ENCODE measurements around the gene H1-8.
"Not testable (repeated sequence)": the region's sequence is repeated elsewhere in the genome, so short reads cannot be mapped to it uniquely, and the experiment has no call there.

Gene H1-8

DNA sequence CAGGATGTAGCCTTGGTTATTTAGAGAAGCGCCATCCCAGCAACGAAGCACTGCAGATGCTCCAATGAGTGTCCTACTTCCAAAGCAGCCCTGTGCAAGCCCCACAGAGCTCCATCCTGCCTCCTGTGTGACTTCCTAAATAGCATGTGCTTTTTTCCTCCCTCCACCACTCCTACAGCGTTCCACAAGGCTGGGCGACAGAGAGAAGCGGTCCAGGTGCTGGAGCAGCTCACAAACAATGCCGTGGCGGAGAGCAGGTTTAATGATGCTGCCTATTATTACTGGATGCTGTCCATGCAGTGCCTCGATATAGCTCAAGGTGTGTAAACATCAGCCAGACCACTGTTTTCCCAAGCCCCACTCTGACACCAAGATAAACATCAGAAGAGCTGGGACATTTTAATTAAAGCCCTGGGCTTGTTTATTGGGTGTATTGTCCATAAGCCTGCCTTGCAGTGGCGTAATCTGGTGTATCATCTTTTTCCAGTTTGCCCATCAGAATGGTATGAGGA, 36.7 kb upstream of the H1-8 start:
- TF ChIP-seq, protein P1, sequence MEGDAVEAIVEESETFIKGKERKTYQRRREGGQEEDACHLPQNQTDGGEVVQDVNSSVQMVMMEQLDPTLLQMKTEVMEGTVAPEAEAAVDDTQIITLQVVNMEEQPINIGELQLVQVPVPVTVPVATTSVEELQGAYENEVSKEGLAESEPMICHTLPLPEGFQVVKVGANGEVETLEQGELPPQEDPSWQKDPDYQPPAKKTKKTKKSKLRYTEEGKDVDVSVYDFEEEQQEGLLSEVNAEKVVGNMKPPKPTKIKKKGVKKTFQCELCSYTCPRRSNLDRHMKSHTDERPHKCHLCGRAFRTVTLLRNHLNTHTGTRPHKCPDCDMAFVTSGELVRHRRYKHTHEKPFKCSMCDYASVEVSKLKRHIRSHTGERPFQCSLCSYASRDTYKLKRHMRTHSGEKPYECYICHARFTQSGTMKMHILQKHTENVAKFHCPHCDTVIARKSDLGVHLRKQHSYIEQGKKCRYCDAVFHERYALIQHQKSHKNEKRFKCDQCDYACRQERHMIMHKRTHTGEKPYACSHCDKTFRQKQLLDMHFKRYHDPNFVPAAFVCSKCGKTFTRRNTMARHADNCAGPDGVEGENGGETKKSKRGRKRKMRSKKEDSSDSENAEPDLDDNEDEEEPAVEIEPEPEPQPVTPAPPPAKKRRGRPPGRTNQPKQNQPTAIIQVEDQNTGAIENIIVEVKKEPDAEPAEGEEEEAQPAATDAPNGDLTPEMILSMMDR (IDR thresholded peaks at IDR 0.05; ENCODE audit: unreplicated experiment in 3 of 3): no peak
- H3K36me3 Mint-ChIP-seq (ENCODE audit: low read depth): peaks cover 52% of the 10 kb centered on the region
- H3K4me3 Mint-ChIP-seq: no peak overlapping the region
- H3K4me1 Mint-ChIP-seq: peaks cover 38% of the 10 kb centered on the region
- no peaks in the 10 kb centered on the region for H3K27me3 Mint-ChIP-seq (ENCODE audit: low read depth)
- H3K27ac Mint-ChIP-seq: no peak overlapping the region
- no peaks in the 10 kb centered on the region for H3K9me3 Mint-ChIP-seq

DNA sequence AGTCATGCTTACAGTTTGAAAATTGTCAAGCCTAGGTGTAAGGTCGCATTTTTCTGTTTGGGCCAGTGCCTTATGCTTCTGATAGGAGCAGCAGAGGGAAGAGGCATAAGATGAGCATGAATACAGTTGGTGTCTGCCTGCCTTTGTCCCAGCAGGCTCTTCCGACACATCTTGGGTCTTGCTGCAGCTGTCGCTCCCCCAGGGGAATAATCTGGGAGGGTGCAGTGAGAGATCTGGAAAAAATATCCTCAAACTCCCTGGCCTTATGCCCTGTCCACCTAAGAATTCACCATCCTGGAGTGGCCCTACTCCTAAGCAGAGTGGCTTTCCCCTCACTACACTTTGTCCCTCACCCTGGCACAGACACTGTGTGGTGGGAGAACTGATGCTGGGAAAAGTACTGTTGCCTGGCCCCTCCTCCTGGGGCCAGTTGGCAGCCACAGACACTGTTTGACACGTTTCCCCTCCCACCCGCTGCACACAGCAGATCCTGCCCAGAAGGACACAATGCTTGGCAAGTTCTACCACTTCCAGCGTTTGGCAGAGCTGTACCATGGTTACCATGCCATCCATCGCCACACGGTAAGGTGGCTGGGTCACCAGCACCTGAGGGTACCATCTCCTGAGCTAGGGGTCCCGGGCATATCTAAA, 35.7 kb upstream of the H1-8 start:
- H3K27ac Mint-ChIP-seq: peak overlapping the region in 2 of 3 experiments; percentile 57 to 64
- no peak overlapping the region for H3K4me3 Mint-ChIP-seq
- peaks cover 55% of the 10 kb centered on the region for H3K36me3 Mint-ChIP-seq (ENCODE audit: low read depth)
- no peaks in the 10 kb centered on the region for H3K27me3 Mint-ChIP-seq (ENCODE audit: low read depth)
- TF ChIP-seq, protein P1 (IDR thresholded peaks at IDR 0.05; ENCODE audit: unreplicated experiment in 3 of 3): no peak
- H3K9me3 Mint-ChIP-seq: no peaks in the 10 kb centered on the region
- peaks cover 30% of the 10 kb centered on the region for H3K4me1 Mint-ChIP-seq

DNA sequence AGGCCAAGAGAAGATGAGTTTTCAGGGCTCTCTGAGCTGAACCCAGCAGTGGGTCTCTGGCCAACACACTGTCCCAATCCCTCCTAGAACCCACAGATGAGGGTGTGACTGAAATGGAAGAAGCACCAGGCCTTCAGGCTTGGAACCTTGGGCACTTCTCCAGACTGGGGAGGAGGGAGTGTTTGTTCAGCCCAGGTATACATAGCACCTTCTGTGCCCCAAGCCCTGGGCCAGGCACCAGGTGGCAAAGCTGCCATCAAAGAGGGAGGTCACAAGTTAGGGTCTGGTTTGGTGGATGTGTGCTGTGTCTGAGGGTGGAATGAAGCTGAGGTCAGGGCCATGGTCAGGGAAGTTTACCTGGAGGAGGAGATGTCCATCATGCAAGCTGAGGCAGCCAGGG, 30.4 kb upstream of the H1-8 start:
- Mint-ChIP-seq H3K4me1 (peaks cover 2% of the 10 kb centered on the region), H3K27me3 (ENCODE audit: low read depth) (no peaks in the 10 kb centered on the region), H3K36me3 (ENCODE audit: low read depth) (peaks cover 49% of the 10 kb centered on the region), H3K9me3 (no peaks in the 10 kb centered on the region), H3K4me3 (no peak overlapping the region), H3K27ac (no peak overlapping the region)
- TF ChIP-seq, protein P1 (IDR thresholded peaks at IDR 0.05; ENCODE audit: unreplicated experiment in 3 of 3): no peak

DNA sequence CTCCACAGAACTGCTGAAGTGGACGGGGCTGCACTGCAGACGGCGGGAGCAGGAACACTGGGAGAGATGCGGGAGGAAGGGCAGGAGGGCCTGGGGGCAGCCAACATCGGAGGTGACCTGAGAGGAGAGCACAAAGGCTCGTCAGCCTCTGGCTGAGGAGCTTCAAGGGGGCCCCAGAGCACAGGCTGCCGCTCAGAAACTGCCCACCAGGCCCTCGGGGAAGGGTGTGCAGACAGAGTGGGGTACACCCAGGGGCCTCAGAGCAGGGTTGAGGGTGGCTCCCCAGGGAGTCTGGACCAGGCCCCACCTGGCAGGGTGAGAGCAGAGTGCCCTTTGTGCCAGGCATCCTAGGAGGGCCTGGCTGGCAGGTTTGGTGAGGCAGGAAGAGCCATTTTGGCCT, 29.3 kb upstream of the H1-8 start:
- no peaks in the 10 kb centered on the region for H3K27me3 Mint-ChIP-seq (ENCODE audit: low read depth)

DNA sequence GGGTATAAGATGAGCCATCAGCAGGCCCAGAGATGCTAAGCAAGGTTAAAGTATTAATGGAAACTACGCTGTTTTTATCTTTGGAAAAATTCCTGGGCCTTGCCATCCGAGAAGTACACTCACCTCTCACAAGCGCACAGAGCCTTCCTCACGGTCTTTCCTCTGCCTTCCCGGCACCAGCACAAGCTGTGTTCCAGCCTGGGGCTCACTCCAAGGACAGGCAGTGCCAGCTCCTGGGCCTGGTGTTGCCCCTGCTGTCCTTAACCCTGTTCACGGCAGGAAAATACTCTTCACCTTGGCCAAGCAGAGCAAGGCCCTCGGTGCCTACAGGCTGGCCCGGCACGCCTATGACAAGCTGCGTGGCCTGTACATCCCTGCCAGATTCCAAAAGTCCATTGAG, 28.9 kb upstream of the H1-8 start:
- Mint-ChIP-seq H3K27ac (no peak overlapping the region), H3K36me3 (ENCODE audit: low read depth) (peaks cover 44% of the 10 kb centered on the region), H3K4me3 (no peak overlapping the region), H3K4me1 (no peaks in the 10 kb centered on the region), H3K9me3 (no peaks in the 10 kb centered on the region), H3K27me3 (ENCODE audit: low read depth) (no peaks in the 10 kb centered on the region)
- TF ChIP-seq, protein P1 (IDR thresholded peaks at IDR 0.05; ENCODE audit: unreplicated experiment in 3 of 3): no peak

More for the DNA sequence above, 29.3 kb upstream of the H1-8 start:
- TF ChIP-seq, protein P1 (IDR thresholded peaks at IDR 0.05; ENCODE audit: unreplicated experiment in 3 of 3): no peak
- H3K9me3 Mint-ChIP-seq: no peaks in the 10 kb centered on the region
- H3K4me3 Mint-ChIP-seq: no peak overlapping the region
- no peaks in the 10 kb centered on the region for H3K4me1 Mint-ChIP-seq
- no peak overlapping the region for H3K27ac Mint-ChIP-seq
- H3K36me3 Mint-ChIP-seq (ENCODE audit: low read depth): peaks cover 45% of the 10 kb centered on the region

DNA sequence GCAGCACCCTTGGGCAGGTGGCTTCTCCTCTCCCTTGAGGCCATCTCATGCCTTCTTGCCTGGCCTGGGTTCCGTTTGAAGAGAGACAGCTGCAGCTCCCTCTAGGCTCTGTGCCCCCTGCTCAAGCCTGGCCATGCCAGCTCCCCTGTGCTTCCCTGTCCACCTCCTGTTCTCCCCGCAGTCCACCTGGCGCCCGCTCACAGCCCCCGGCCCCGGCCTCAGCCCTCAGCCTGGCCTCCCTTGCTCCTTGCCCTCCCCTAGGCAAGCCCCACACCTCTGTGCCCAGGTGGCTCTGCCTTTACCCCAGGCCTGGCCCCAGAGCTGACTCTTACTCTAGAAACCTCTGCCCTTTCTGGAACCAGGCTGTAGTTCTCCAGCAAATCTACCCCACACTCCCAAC, 28.4 kb upstream of the H1-8 start:
- H3K27ac Mint-ChIP-seq: no peak overlapping the region
- no peak overlapping the region for H3K4me3 Mint-ChIP-seq
- H3K4me1 Mint-ChIP-seq: no peaks in the 10 kb centered on the region
- H3K36me3 Mint-ChIP-seq (ENCODE audit: low read depth): peaks cover 39% of the 10 kb centered on the region
- H3K9me3 Mint-ChIP-seq: no peaks in the 10 kb centered on the region
- TF ChIP-seq, protein P1 (IDR thresholded peaks at IDR 0.05; ENCODE audit: unreplicated experiment in 3 of 3): no peak
- no peaks in the 10 kb centered on the region for H3K27me3 Mint-ChIP-seq (ENCODE audit: low read depth)

DNA sequence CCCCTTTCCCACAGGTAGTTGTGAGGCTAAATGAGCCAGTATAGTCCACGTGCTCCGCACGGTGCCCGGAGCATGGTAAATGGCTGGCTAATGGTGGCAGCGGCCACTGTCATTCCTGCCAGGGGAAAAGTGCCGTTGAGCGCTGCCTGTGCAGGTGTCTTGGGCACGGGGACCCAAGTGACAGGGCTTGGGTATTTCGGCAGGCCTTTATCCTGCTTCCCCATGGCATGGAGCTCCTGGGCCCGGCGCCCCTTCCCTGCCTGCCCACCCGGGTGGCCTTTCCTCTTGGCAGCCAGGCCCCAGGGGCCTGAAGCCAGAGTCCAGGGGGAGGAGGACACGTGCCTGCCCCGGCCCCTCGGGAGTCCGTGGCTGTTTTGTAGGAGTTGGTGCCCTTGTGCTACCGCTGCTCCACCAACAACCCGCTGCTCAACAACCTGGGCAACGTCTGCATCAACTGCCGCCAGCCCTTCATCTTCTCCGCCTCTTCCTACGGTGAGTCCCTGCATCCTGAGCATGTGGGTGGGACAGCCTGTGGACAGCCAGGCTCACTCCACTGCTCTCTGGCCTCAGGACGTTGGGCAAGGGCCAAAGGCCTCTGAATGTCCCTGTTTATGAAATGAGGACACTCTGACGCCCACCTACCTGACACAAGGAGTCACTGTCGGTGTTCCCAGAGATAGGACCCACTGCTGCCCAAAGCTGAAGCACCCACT, 27.7 kb upstream of the H1-8 start:
- H3K4me1 Mint-ChIP-seq; H3K27ac Mint-ChIP-seq; H3K27me3 Mint-ChIP-seq (ENCODE audit: low read depth); H3K4me3 Mint-ChIP-seq; H3K9me3 Mint-ChIP-seq: not testable (repeated sequence)
- H3K36me3 Mint-ChIP-seq (ENCODE audit: low read depth): peaks cover 36% of the 10 kb centered on the region

DNA sequence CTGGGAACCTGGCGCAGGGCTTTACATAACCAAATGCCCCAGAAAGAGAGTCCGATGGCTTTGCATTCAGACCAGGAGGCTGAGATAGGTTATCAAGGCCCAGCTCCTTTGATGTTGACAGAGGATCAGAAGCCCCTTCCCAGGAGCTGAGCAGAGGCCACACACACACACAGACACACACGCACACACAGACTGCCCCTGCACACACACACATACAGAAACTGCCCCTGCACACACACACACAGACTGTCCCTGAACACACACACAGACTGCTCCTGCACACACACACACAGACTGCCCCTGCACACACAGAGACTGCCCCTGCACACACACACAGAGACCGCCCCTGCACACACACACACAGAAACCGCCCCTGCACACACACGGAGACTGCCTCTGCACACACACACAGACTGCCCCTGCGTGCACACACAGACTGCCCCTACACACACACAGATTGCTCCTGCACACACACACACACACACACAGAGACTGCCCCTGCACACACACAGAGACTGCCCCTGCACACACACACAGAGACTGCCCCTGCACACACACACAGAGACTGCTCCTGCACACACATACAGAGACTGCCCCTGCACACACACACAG, 27.0 kb upstream of the H1-8 start:
- not testable (repeated sequence) for H3K27me3 Mint-ChIP-seq (ENCODE audit: low read depth); H3K4me1 Mint-ChIP-seq; H3K4me3 Mint-ChIP-seq; H3K9me3 Mint-ChIP-seq; H3K27ac Mint-ChIP-seq
- peaks cover 31% of the 10 kb centered on the region for H3K36me3 Mint-ChIP-seq (ENCODE audit: low read depth)

Measured in nephron (organoid).